Neural progenitor cell (in vitro differentiated cells): Measurements from ENCODE around the gene C3orf52.

Experiments used
- CTCF ChIP-seq: fragments of 200-600 bp; sonication (generic); IDR thresholded peaks from 2 replicates; pipeline ENCODE4 v1.5.1; 2017; ENCODE audit warnings: antibody characterized with exemption, mild to moderate bottlenecking
- EZH2phosphoT487 ChIP-seq: fragments of 200-600 bp; sonication (generic); IDR thresholded peaks from 2 replicates; pipeline ENCODE4 v1.6.1; 2017; ENCODE audit warnings: antibody characterized with exemption

GRCh38 chr3:112087746-112088145 is 1.6 kb downstream of the C3orf52 start:
- TF ChIP-seq CTCF (no peak), EZH2phosphoT487 (no peak)
